GM12878 (cell line): ENCODE measurements around the gene PTPN12. TPM values are rescaled to one million over a fixed set of nuclear protein-coding genes. Genes with fewer than 3 reads are reported as not detected.

ENCODE experiments used
- ATAC-seq: fragments of 200-7000 bp; cut with Tn5 transposase; 3 replicates; pipeline ENCODE4 v1.9.1; 2020; ENCODE audit warnings: mild to moderate bottlenecking, moderate library complexity
- BruUV-seq: library from RNA; stranded (reverse); fragments of 400-500 nt; replicated peaks from 2 replicates; lab custom pipeline; 2021; lab: Mats Ljungman, UMichigan
- CTCF ChIA-PET: fragments of 300-600 bp; sonication (Branson Sonifier 250); formaldehyde crosslinking; extraction: SDS; loops from one replicate; lab custom pipeline; 2021; ENCODE audit warnings: inconsistent platforms; lab: Yijun Ruan, JAX
- POLR2A ChIA-PET: fragments of 350-600 bp; formaldehyde crosslinking; extraction: SDS; loops from one replicate; lab custom pipeline; 2021; ENCODE audit warnings: inconsistent platforms; lab: Charles Lee
- RAD21 ChIA-PET: fragments of 300-600 bp; sonication (Branson Sonifier 250); formaldehyde crosslinking; loops from one replicate; lab custom pipeline; 2023; ENCODE audit warnings: antibody characterized with exemption; ENCODE audit not compliant: unreplicated experiment; lab: Charles Lee
- SMC1A ChIA-PET: fragments of 300-600 bp; sonication (Branson Sonifier 250); formaldehyde crosslinking; loops from one replicate; lab custom pipeline; 2023; ENCODE audit not compliant: unreplicated experiment, uncharacterized antibody; lab: Charles Lee
- DNase-seq: peaks from one replicate; pipeline ENCODE4 v3.0.0-alpha.2; 2011; ENCODE audit warnings: low read depth, low spot score
- FAIRE-seq: peaks from 3 replicates; lab custom pipeline; 2011; peaks lifted over from hg19 to GRCh38; lab: Jason Lieb, UNC
- H2AFZ ChIP-seq: 2 replicates; pipeline ENCODE4 v1.6.0; 2011; ENCODE audit warnings: low read depth, low read length, control low read depth; ENCODE audit not compliant: control insufficient read depth
- H3K27ac ChIP-seq: 2 replicates; pipeline ENCODE4 v1.5.1; 2011; ENCODE audit warnings: control low read depth; ENCODE audit not compliant: control insufficient read depth, insufficient read depth
- H3K27me3 ChIP-seq, 2 experiments: replicated peaks in 1 of 2; 2 replicates each; pipeline versions ENCODE4 v1.6.0 to v1.6.1; 2011; ENCODE audit warnings: low read length in 1 of 2; ENCODE audit not compliant: control insufficient read depth in 2 of 2, insufficient read depth in 2 of 2
- H3K36me3 ChIP-seq, 2 experiments: 2 replicates each; pipeline ENCODE4 v1.5.1; 2011; ENCODE audit warnings: low read length in 1 of 2; ENCODE audit not compliant: control insufficient read depth in 2 of 2, insufficient read depth in 2 of 2
- H3K4me1 ChIP-seq: 2 replicates; pipeline ENCODE4 v1.6.1; 2011; ENCODE audit warnings: mild to moderate bottlenecking, low read length, moderate library complexity, mixed read lengths; ENCODE audit not compliant: control insufficient read depth, insufficient read depth
- H3K4me2 ChIP-seq: 2 replicates; pipeline ENCODE4 v1.6.0; 2011; ENCODE audit warnings: control low read depth; ENCODE audit not compliant: control insufficient read depth, insufficient read depth
- H3K4me3 ChIP-seq: fragments of 200-600 bp; sonication (generic); 2 replicates; pipeline ENCODE4 v1.5.1; 2016
- H3K79me2 ChIP-seq: 2 replicates; pipeline ENCODE4 v1.6.0; 2011; ENCODE audit warnings: low read length; ENCODE audit not compliant: control insufficient read depth, insufficient read depth
- H3K9ac ChIP-seq: 2 replicates; pipeline ENCODE4 v1.8.0; 2011; ENCODE audit warnings: low read length, control low read depth, mixed read lengths; ENCODE audit not compliant: control insufficient read depth, insufficient read depth
- H3K9me3 ChIP-seq: replicated peaks from 3 replicates; pipeline ENCODE4 v1.5.1; 2011; ENCODE audit warnings: mild to moderate bottlenecking, low read length; ENCODE audit not compliant: control insufficient read depth, insufficient read depth
- H4K20me1 ChIP-seq: 2 replicates; pipeline ENCODE4 v1.6.0; 2011; ENCODE audit not compliant: control insufficient read depth, insufficient read depth
- BCL11A ChIP-seq: IDR thresholded peaks from 2 replicates; pipeline ENCODE4 v1.6.1; 2011; ENCODE audit warnings: low read depth, low read length
- IKZF2 ChIP-seq, 2 experiments: fragments of 450-650 bp; IDR thresholded peaks; 2 replicates each; pipeline ENCODE4 v1.6.1; 2017; ENCODE audit warnings: mild to moderate bottlenecking in 2 of 2, moderate library complexity in 2 of 2
- NR2C1 ChIP-seq: fragments of 450-650 bp; IDR thresholded peaks from 2 replicates; pipeline ENCODE4 v1.6.1; 2017; ENCODE audit warnings: antibody characterized with exemption, mild to moderate bottlenecking, moderate library complexity
- RB1 ChIP-seq: fragments of 450-650 bp; formaldehyde crosslinking; IDR thresholded peaks from 2 replicates; pipeline ENCODE4 v1.6.1; 2017; ENCODE audit warnings: mild to moderate bottlenecking, borderline replicate concordance
- SMAD1 ChIP-seq: fragments of 450-650 bp; IDR thresholded peaks from 2 replicates; pipeline ENCODE4 v1.6.1; 2018; ENCODE audit warnings: mild to moderate bottlenecking, low read depth; ENCODE audit not compliant: partially characterized antibody
- SMAD5 ChIP-seq: IDR thresholded peaks from 2 replicates; pipeline ENCODE4 v1.6.1; 2016; ENCODE audit warnings: antibody characterized with exemption, low read depth
- TAF1 ChIP-seq: IDR thresholded peaks from 2 replicates; pipeline ENCODE4 v1.6.1; 2011; ENCODE audit warnings: mild to moderate bottlenecking, low read depth, low read length, borderline replicate concordance
- TARDBP ChIP-seq: IDR thresholded peaks from 2 replicates; pipeline ENCODE4 v1.6.1; 2016; ENCODE audit warnings: borderline replicate concordance
- WGBS: methylation state at CpG from one replicate; pipeline ENCODE4 v1.1.6; 2016; ENCODE audit warnings: low lambda C conversion rate; ENCODE audit not compliant: insufficient replicate concordance, insufficient coverage; ENCODE audit errors: missing lambda C conversion rate; 5-methylcytosine and 5-hydroxymethylcytosine counted together
- in situ Hi-C: fragments of 300-500 bp; cut with MboI; formaldehyde crosslinking; loops from 9 replicates; pipeline ENCODE4 v1.14.3; 2018; ENCODE audit warnings: mixed read lengths
- intact Hi-C: fragments of 100-400 bp; cut with micrococcal nuclease; formaldehyde crosslinking; loops from one replicate; pipeline ENCODE4 v1.14.2; 2022; ENCODE audit not compliant: unreplicated experiment
- polyA plus RNA-seq, 11 experiments: library from polyadenylated mRNA; depleted of rRNA in 4 of 11; unstranded in 6 of 11; stranded (reverse) in 5 of 11; fragments of >200 nt; fragmentation: Nextera tagmentation in 4 of 11; fragmentation: Illumina TruSeq in 1 of 11; extraction: Ambion mirVana in 4 of 11; extraction: Trizol in 1 of 11; gene quantifications; 1 replicate in 1 of 11; 2 replicates in 10 of 11; pipeline versions ENCODE4 v1.2.1 to v1.2.3, GENCODE V29; 2011 to 2016; ENCODE audit warnings: inconsistent platforms in 2 of 11, missing spikeins in 2 of 11, low read depth in 1 of 11
- total RNA-seq, 4 experiments: library from RNA; depleted of rRNA in 3 of 4; stranded (reverse); fragments of >200 nt in 3 of 4; fragmentation: Illumina TruSeq in 1 of 4; extraction: Trizol in 1 of 4; gene quantifications; 2 replicates each; pipeline versions ENCODE4 v1.2.1 to v1.2.3, GENCODE V29; 2013 to 2021
- TF ChIP-seq, protein P1 (sequence below): fragments of 450-650 bp; IDR thresholded peaks from 2 replicates; pipeline ENCODE4 v1.6.1; 2017; ENCODE audit warnings: borderline replicate concordance
- TF ChIP-seq, protein P2 (sequence below): IDR thresholded peaks from 2 replicates; pipeline ENCODE4 v1.6.1; 2011; ENCODE audit warnings: borderline replicate concordance, low read depth, mild to moderate bottlenecking, moderate library complexity, mixed read lengths, low read length; ENCODE audit not compliant: insufficient read depth; ENCODE audit errors: extremely low read length

Gene PTPN12
- total and polyA plus RNA-seq, 10 of the 15 experiments (the other 5 are each of a cell fraction or from before 2014, with no cell fraction given): 6.6 to 52.9 (median 17.4) TPM

DNA sequence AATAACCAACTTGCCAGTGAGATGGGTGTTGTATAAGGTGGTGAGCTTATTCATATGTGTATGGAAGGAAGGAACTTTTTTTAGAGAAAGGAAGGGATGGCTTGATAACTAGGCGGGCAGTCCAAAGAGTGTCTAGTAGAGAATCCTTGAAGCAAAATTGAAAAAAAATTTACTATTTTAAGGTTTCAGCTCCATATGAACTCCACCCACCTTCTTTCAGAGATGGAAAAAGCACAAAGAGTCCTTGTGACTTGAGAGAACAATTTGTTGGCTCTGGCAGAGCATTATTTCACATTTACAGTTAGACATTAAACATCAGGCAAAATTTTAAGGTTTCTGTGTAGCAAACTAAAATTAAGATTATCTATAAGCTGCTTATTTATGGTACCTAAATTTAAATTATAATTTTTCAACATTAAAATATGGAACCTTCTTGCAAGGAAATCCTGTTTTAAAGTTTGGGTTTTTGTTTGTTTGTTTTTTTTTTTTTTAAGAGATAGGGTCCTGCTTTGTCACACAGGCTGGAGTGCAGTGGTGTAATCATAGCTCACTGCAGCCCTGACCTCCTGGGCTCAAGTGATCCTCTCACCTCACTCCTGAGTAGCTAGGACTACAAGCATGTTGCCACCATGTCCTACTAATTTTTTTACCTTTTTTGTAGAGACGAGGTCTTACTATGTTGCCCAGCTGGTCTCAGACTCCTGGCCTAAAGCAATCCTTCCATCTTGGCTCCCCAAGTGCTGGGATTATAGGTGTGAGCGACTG, 12.2 kb downstream of the PTPN12 start:
- WGBS: 98% methylated on average over 3 of the region's 3 CpGs
- in situ Hi-C loops: no loop called here
- BruUV-seq: no TSS peak
- ChIA-PET SMC1A (interaction anchor here (0.6 to 5.5 kb wide), 9 partner anchors 9 to 130 kb away, joined by 3 to 43 read pairs (median 10); no protein-coding TSS in a partner anchor), RAD21 (interaction anchor here (0.6 to 2.1 kb wide), 6 partner anchors 8 to 158 kb away, joined by 3 to 14 read pairs (median 4); partner anchors contain the start of gene PTPN12), CTCF (interaction anchor here (0.6 to 3.0 kb wide), 5 partner anchors 9 to 137 kb away, joined by 3 to 13 read pairs (median 3); no protein-coding TSS in a partner anchor), POLR2A (interaction anchor here (0.7 to 9.9 kb wide), 9 partner anchors 8 to 195 kb away, joined by 3 to 57 read pairs (median 5); no protein-coding TSS in a partner anchor)
- TF ChIP-seq NR2C1 (no peak), TARDBP (no peak), SMAD5 (no peak), SMAD1 (no peak), RB1 (no peak), IKZF2 (IDR thresholded peaks at IDR 0.05) (no peak), BCL11A (no peak), TAF1 (no peak)
- TF ChIP-seq, protein P1, sequence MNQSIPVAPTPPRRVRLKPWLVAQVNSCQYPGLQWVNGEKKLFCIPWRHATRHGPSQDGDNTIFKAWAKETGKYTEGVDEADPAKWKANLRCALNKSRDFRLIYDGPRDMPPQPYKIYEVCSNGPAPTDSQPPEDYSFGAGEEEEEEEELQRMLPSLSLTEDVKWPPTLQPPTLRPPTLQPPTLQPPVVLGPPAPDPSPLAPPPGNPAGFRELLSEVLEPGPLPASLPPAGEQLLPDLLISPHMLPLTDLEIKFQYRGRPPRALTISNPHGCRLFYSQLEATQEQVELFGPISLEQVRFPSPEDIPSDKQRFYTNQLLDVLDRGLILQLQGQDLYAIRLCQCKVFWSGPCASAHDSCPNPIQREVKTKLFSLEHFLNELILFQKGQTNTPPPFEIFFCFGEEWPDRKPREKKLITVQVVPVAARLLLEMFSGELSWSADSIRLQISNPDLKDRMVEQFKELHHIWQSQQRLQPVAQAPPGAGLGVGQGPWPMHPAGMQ: no peak
- TF ChIP-seq, protein P2, sequence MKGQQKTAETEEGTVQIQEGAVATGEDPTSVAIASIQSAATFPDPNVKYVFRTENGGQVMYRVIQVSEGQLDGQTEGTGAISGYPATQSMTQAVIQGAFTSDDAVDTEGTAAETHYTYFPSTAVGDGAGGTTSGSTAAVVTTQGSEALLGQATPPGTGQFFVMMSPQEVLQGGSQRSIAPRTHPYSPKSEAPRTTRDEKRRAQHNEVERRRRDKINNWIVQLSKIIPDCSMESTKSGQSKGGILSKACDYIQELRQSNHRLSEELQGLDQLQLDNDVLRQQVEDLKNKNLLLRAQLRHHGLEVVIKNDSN: no peak
- FAIRE-seq (no peak), DNase-seq (no peak), ATAC-seq (peak; percentile 16; the same call in 1 of the 3 replicates)
- H3K36me3 ChIP-seq: no peaks in the 10 kb centered on the region; a peak in 1 of 4 replicates
- H3K9ac ChIP-seq: no peak overlapping the region
- H4K20me1 ChIP-seq: no peaks in the 10 kb centered on the region
- no peak overlapping the region for H3K4me3 ChIP-seq
- no peak overlapping the region for H3K27ac ChIP-seq
- H3K79me2 ChIP-seq: peaks cover 28% of the 10 kb centered on the region
- intact Hi-C loops: no loop called here
- H3K27me3 ChIP-seq: no peaks in the 10 kb centered on the region
- H3K9me3 ChIP-seq: peaks cover 3% of the 10 kb centered on the region; the same call in 2 of the 3 replicates
- no peak overlapping the region for H2AFZ ChIP-seq
- H3K4me2 ChIP-seq: no peak overlapping the region
- peaks cover 5% of the 10 kb centered on the region; the same call in 1 of the 2 replicates for H3K4me1 ChIP-seq
